ENCODE results near the gene SCAI. TPM values are rescaled to one million over a fixed set of nuclear protein-coding genes. Genes with fewer than 3 reads are reported as not detected.
"Not testable (repeated sequence)": the region's sequence is repeated elsewhere in the genome, so short reads cannot be mapped to it uniquely, and the experiment has no call there.

SCAI gene
- total RNA-seq, 1 donor: 9.9 TPM

GRCh38 chr9:125134976-125135375 is 8.4 kb downstream of the SCAI start:
- Histone ChIP-seq H3K9me3 (ENCODE audit: low read depth, low read length) (no peaks in the 10 kb centered on the region), H3K4me3 (ENCODE audit: low read length) (no peak overlapping the region), H3K27me3 (ENCODE audit: insufficient read depth, low read length) (no peaks in the 10 kb centered on the region), H3K4me1 (ENCODE audit: insufficient read depth, low read length) (no peaks in the 10 kb centered on the region)

GRCh38 chr9:125133403-125134329 is 9.7 kb downstream of the SCAI start:
- H3K27me3 ChIP-seq (ENCODE audit: insufficient read depth, low read length): no peaks in the 10 kb centered on the region
- H3K4me1 ChIP-seq (ENCODE audit: insufficient read depth, low read length): no peaks in the 10 kb centered on the region
- H3K4me3 ChIP-seq (ENCODE audit: low read length): no peak overlapping the region
- H3K9me3 ChIP-seq (ENCODE audit: low read depth, low read length): no peaks in the 10 kb centered on the region

- Histone ChIP-seq H3K4me3 (ENCODE audit: low read length) (no peak overlapping the region), H3K9me3 (ENCODE audit: low read depth, low read length) (no peaks in the 10 kb centered on the region), H3K27me3 (ENCODE audit: insufficient read depth, low read length) (no peaks in the 10 kb centered on the region), H3K4me1 (ENCODE audit: insufficient read depth, low read length) (peaks cover 4% of the 10 kb centered on the region)
These were observed 11.6 kb downstream of the SCAI start for GRCh38 chr9:125131778-125132177.

GRCh38 chr9:125126019-125126746 is 17.1 kb downstream of the SCAI start:
- no peak overlapping the region for H3K4me3 ChIP-seq (ENCODE audit: low read length)

GRCh38 chr9:125125523-125125922 is 17.8 kb downstream of the SCAI start:
- Histone ChIP-seq H3K4me1 (ENCODE audit: insufficient read depth, low read length) (peaks cover 20% of the 10 kb centered on the region), H3K9me3 (ENCODE audit: low read depth, low read length) (no peaks in the 10 kb centered on the region), H3K27me3 (ENCODE audit: insufficient read depth, low read length) (no peaks in the 10 kb centered on the region), H3K4me3 (ENCODE audit: low read length) (no peak overlapping the region)

More at GRCh38 chr9:125126019-125126746, 17.1 kb downstream of the SCAI start:
- Histone ChIP-seq H3K4me1 (ENCODE audit: insufficient read depth, low read length) (peaks cover 20% of the 10 kb centered on the region), H3K27me3 (ENCODE audit: insufficient read depth, low read length) (no peaks in the 10 kb centered on the region), H3K9me3 (ENCODE audit: low read depth, low read length) (no peaks in the 10 kb centered on the region)

- H3K4me3 ChIP-seq (ENCODE audit: low read length): no peak overlapping the region
- H3K9me3 ChIP-seq (ENCODE audit: low read depth, low read length): no peaks in the 10 kb centered on the region
- no peaks in the 10 kb centered on the region for H3K27me3 ChIP-seq (ENCODE audit: insufficient read depth, low read length)
- peaks cover 10% of the 10 kb centered on the region for H3K4me1 ChIP-seq (ENCODE audit: insufficient read depth, low read length)
These were observed 22.2 kb downstream of the SCAI start for GRCh38 chr9:125121146-125121545.

GRCh38 chr9:125119643-125120286 is 23.6 kb downstream of the SCAI start:
- Histone ChIP-seq H3K4me3 (ENCODE audit: low read length) (no peak overlapping the region), H3K4me1 (ENCODE audit: insufficient read depth, low read length) (no peaks in the 10 kb centered on the region), H3K27me3 (ENCODE audit: insufficient read depth, low read length) (no peaks in the 10 kb centered on the region), H3K9me3 (ENCODE audit: low read depth, low read length) (no peaks in the 10 kb centered on the region)

- not testable (repeated sequence) for H3K4me1 ChIP-seq (ENCODE audit: insufficient read depth, low read length); H3K4me3 ChIP-seq (ENCODE audit: low read length)
These were observed 24.6 kb downstream of the SCAI start for GRCh38 chr9:125118696-125119095.

GRCh38 chr9:125114503-125114902 is 28.8 kb downstream of the SCAI start:
- not testable (repeated sequence) for H3K4me3 ChIP-seq (ENCODE audit: low read length); H3K4me1 ChIP-seq (ENCODE audit: insufficient read depth, low read length); H3K27me3 ChIP-seq (ENCODE audit: insufficient read depth, low read length)
- H3K9me3 ChIP-seq (ENCODE audit: low read depth, low read length): peaks cover 16% of the 10 kb centered on the region

More at GRCh38 chr9:125118696-125119095, 24.6 kb downstream of the SCAI start:
- not testable (repeated sequence) for H3K9me3 ChIP-seq (ENCODE audit: low read depth, low read length); H3K27me3 ChIP-seq (ENCODE audit: insufficient read depth, low read length)

- Histone ChIP-seq H3K27me3 (ENCODE audit: insufficient read depth, low read length) (no peaks in the 10 kb centered on the region), H3K4me3 (ENCODE audit: low read length) (no peak overlapping the region), H3K9me3 (ENCODE audit: low read depth, low read length) (peaks cover 16% of the 10 kb centered on the region), H3K4me1 (ENCODE audit: insufficient read depth, low read length) (no peaks in the 10 kb centered on the region)
These were observed 32.9 kb downstream of the SCAI start for GRCh38 chr9:125110464-125110863.

GRCh38 chr9:125108541-125108940 is 34.8 kb downstream of the SCAI start:
- not testable (repeated sequence) for H3K4me1 ChIP-seq (ENCODE audit: insufficient read depth, low read length); H3K27me3 ChIP-seq (ENCODE audit: insufficient read depth, low read length); H3K4me3 ChIP-seq (ENCODE audit: low read length)
- peaks cover 16% of the 10 kb centered on the region for H3K9me3 ChIP-seq (ENCODE audit: low read depth, low read length)

GRCh38 chr9:125106285-125106893 is 36.9 kb downstream of the SCAI start:
- H3K4me3 ChIP-seq (ENCODE audit: low read length): no peak overlapping the region
- no peaks in the 10 kb centered on the region for H3K4me1 ChIP-seq (ENCODE audit: insufficient read depth, low read length)

GRCh38 chr9:125103770-125104460 is 39.4 kb downstream of the SCAI start:
- Histone ChIP-seq H3K9me3 (ENCODE audit: low read depth, low read length) (no peaks in the 10 kb centered on the region), H3K27me3 (ENCODE audit: insufficient read depth, low read length) (no peaks in the 10 kb centered on the region), H3K4me3 (ENCODE audit: low read length) (no peak overlapping the region), H3K4me1 (ENCODE audit: insufficient read depth, low read length) (no peaks in the 10 kb centered on the region)

More at GRCh38 chr9:125106285-125106893, 36.9 kb downstream of the SCAI start:
- H3K9me3 ChIP-seq (ENCODE audit: low read depth, low read length): peaks cover under 1% of the 10 kb centered on the region
- no peaks in the 10 kb centered on the region for H3K27me3 ChIP-seq (ENCODE audit: insufficient read depth, low read length)

- Histone ChIP-seq H3K4me1 (ENCODE audit: insufficient read depth, low read length) (no peaks in the 10 kb centered on the region), H3K9me3 (ENCODE audit: low read depth, low read length) (no peaks in the 10 kb centered on the region), H3K27me3 (ENCODE audit: insufficient read depth, low read length) (no peaks in the 10 kb centered on the region), H3K4me3 (ENCODE audit: low read length) (no peak overlapping the region)
These were observed 40.3 kb downstream of the SCAI start for GRCh38 chr9:125103021-125103420.
